ENCODE data around the gene USP24.

GRCh38 chr1:55045430-55045829 is 169.7 kb downstream of the USP24 start:
- TF ChIP-seq CTCF (conservative IDR thresholded peaks at IDR 0.05; ENCODE audit: low read depth, low read length) (no peak), EZH2 (IDR thresholded peaks at IDR 0.05; ENCODE audit: borderline replicate concordance, low read depth, low read length, poor library complexity, severe bottlenecking) (no peak)
